Measurements from ENCODE around the gene CLBA1. TPM values are rescaled to one million over a fixed set of nuclear protein-coding genes. Genes with fewer than 3 reads are reported as not detected.

CLBA1 gene
- total RNA-seq, 1 experiment from 2014 or later = 14.8 TPM

GRCh38 chr14:105013150-105013785 is 27.7 kb downstream of the CLBA1 start (continued):
- TF ChIP-seq REST (IDR thresholded peaks at IDR 0.05; ENCODE audit: low read depth) (no peak), POLR2AphosphoS5 (IDR thresholded peaks at IDR 0.05; ENCODE audit: low read depth, low read length) (no peak), FOSL1 (IDR thresholded peaks at IDR 0.05; ENCODE audit: low read depth) (no peak), JUND (IDR thresholded peaks at IDR 0.05) (no peak), SIN3A (IDR thresholded peaks at IDR 0.05; ENCODE audit: low read depth) (no peak)

DNA sequence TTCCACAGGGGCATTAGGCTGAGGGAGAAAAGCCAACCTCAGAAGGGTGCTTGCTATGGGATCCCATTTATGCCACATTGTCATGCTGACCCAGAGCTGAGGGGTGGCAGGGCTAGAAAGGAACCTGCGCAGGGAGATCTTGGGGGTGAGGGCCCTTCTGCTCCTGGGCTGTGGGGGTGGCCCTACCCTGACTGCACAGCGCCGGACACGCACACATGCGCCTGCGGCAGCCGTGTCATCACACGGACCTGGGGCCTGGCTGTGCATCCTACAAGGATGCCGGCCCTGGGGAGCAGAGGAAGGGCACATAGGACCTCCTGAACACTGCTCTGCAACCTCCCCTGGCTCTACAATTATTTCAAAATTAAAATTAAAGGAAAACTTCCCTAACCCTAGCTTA is 28.4 kb downstream of the CLBA1 start:
- POLR2A ChIA-PET = no interaction called here
- TF ChIP-seq JUND (IDR thresholded peaks at IDR 0.05) = no peak
- no peak for TF ChIP-seq POLR2AphosphoS5 (IDR thresholded peaks at IDR 0.05; ENCODE audit: low read depth, low read length)
- TF ChIP-seq ZNF274 (IDR thresholded peaks at IDR 0.05; ENCODE audit: low read depth, low read length) = no peak
- no peak for TF ChIP-seq ZFX (IDR thresholded peaks at IDR 0.05)
- no peak for TF ChIP-seq MAX (IDR thresholded peaks at IDR 0.05)
- TF ChIP-seq EZH2phosphoT487 (IDR thresholded peaks at IDR 0.05; ENCODE audit: borderline replicate concordance) = no peak
- TF ChIP-seq, protein P1, sequence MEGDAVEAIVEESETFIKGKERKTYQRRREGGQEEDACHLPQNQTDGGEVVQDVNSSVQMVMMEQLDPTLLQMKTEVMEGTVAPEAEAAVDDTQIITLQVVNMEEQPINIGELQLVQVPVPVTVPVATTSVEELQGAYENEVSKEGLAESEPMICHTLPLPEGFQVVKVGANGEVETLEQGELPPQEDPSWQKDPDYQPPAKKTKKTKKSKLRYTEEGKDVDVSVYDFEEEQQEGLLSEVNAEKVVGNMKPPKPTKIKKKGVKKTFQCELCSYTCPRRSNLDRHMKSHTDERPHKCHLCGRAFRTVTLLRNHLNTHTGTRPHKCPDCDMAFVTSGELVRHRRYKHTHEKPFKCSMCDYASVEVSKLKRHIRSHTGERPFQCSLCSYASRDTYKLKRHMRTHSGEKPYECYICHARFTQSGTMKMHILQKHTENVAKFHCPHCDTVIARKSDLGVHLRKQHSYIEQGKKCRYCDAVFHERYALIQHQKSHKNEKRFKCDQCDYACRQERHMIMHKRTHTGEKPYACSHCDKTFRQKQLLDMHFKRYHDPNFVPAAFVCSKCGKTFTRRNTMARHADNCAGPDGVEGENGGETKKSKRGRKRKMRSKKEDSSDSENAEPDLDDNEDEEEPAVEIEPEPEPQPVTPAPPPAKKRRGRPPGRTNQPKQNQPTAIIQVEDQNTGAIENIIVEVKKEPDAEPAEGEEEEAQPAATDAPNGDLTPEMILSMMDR (IDR thresholded peaks at IDR 0.05 in 2 of 3, conservative IDR thresholded peaks at IDR 0.05 in 1 of 3; ENCODE audit: borderline replicate concordance in 1 of 3, insufficient read depth in 1 of 3, low read depth in 2 of 3, low read length in 2 of 3) = no peak
- TF ChIP-seq EGR1 (IDR thresholded peaks at IDR 0.05; ENCODE audit: low read depth) = no peak
- TF ChIP-seq SIN3A (IDR thresholded peaks at IDR 0.05; ENCODE audit: low read depth) = no peak
- TF ChIP-seq POLR2A (IDR thresholded peaks at IDR 0.05; ENCODE audit: borderline replicate concordance, extremely low read depth, insufficient read depth, insufficient read length) = no peak
- TF ChIP-seq RAD21 (IDR thresholded peaks at IDR 0.05; ENCODE audit: low read depth) = no peak
- TF ChIP-seq ELF1 (IDR thresholded peaks at IDR 0.05; ENCODE audit: borderline replicate concordance, low read depth) = no peak
- no peak for TF ChIP-seq SP1 (IDR thresholded peaks at IDR 0.05; ENCODE audit: low read depth)
- no peak for TF ChIP-seq CEBPB (IDR thresholded peaks at IDR 0.05; ENCODE audit: low read depth)
- TF ChIP-seq EZH2 (IDR thresholded peaks at IDR 0.05) = no peak
- TF ChIP-seq ZBTB33 (IDR thresholded peaks at IDR 0.05; ENCODE audit: extremely low read depth, insufficient replicate concordance, low read length) = no peak
- no peak for TF ChIP-seq TCF7L2 (IDR thresholded peaks at IDR 0.05; ENCODE audit: borderline replicate concordance, extremely low read depth, insufficient read depth, insufficient read length)

More for the DNA sequence above, 28.4 kb downstream of the CLBA1 start:
- Histone ChIP-seq H3K9me2 (ENCODE audit: insufficient read depth) (no peaks in the 10 kb centered on the region), H3K36me3 (ENCODE audit: control insufficient read depth in 1 of 2, insufficient read depth in 2 of 2, low read length in 2 of 2) (peaks cover 19 to 40% of the 10 kb centered on the region in 2 experiments), H3K4me2 (ENCODE audit: low read length) (no peak overlapping the region), H3K9me3 (ENCODE audit: control insufficient read depth in 1 of 2, insufficient read depth in 1 of 2, low read depth in 1 of 2, low read length in 2 of 2) (no peaks in the 10 kb centered on the region), H3K79me2 (ENCODE audit: insufficient read depth, low read length) (peaks cover 100% of the 10 kb centered on the region), H3K4me1 (ENCODE audit: control insufficient read depth in 1 of 2, insufficient read depth in 2 of 2, low read length in 2 of 2) (peaks cover 12 to 19% of the 10 kb centered on the region in 2 experiments), H3K27ac (ENCODE audit: low read depth, low read length) (peak overlapping the region; percentile 5; the same call in 1 of the 2 replicates), H3K9ac (ENCODE audit: low read length) (no peak overlapping the region), H2AFZ (ENCODE audit: low read depth, low read length, poor library complexity, severe bottlenecking) (no peak overlapping the region), H4K20me1 (ENCODE audit: insufficient read depth) (peaks cover 43% of the 10 kb centered on the region; the same call in 1 of the 2 replicates), H3K27me3 (ENCODE audit: insufficient read depth, low read length) (no peaks in the 10 kb centered on the region), H3K4me3 (replicated peaks in 1 of 2; ENCODE audit: low read depth in 1 of 2, low read length in 2 of 2) (no peak overlapping the region)
- intact Hi-C loops (cut with micrococcal nuclease) = no loop called here
- ChIA-PET CTCF (no interaction called here), RAD21 (ENCODE audit: low non-redundant PET in 1 of 2, low total read pairs in 2 of 2, uncharacterized antibody in 2 of 2, unreplicated experiment in 2 of 2) (no interaction called here)
- DNase-seq (ENCODE audit: low read depth, low spot score) (no peak), ATAC-seq (no peak)
- no TSS peak for BruUV-seq (replicated peaks)

Data from HCT116 (cell line).